Lower lobe of right lung (tissue), 2 donors: ENCODE measurements around the gene ZNF763. TPM values are rescaled to one million over a fixed set of nuclear protein-coding genes. Genes with fewer than 3 reads are reported as not detected.
"Not testable (repeated sequence)": the region's sequence is repeated elsewhere in the genome, so short reads cannot be mapped to it uniquely, and the experiment has no call there.

Experiments
- ATAC-seq, 2 donors: fragments of 200-7000 bp; cut with Tn5 transposase; one replicate each; pipeline ENCODE4 v1.9.1; 2020 to 2022; ENCODE audit warnings: mild to moderate bottlenecking in 2 of 2, moderate library complexity in 2 of 2
- DNase-seq: peaks from one replicate; pipeline ENCODE4 v3.0.0-alpha.2; 2020
- H3K27ac ChIP-seq: fragments of 200-600 bp; one replicate; pipeline ENCODE4 v1.8.0; 2022
- H3K27me3 ChIP-seq: fragments of 200-600 bp; one replicate; pipeline ENCODE4 v1.8.0; 2022; ENCODE audit warnings: low read depth
- H3K36me3 ChIP-seq: fragments of 200-600 bp; one replicate; pipeline ENCODE4 v1.8.0; 2022; ENCODE audit warnings: mild to moderate bottlenecking
- H3K4me1 ChIP-seq: fragments of 200-600 bp; one replicate; pipeline ENCODE4 v1.8.0; 2022
- H3K4me3 ChIP-seq: fragments of 200-600 bp; one replicate; pipeline ENCODE4 v1.8.0; 2022; ENCODE audit warnings: mild to moderate bottlenecking
- H3K9me3 ChIP-seq: fragments of 200-600 bp; one replicate; pipeline ENCODE4 v1.8.0; 2022
- intact Hi-C: fragments of 100-400 bp; cut with DNase I; formaldehyde crosslinking; loops from one replicate; pipeline ENCODE4 v1.11.0; 2022
- long read RNA-seq: library from polyadenylated mRNA; unstranded; transcript quantifications from one replicate; pipeline ENCODE4 v2.0.0, GENCODE V29; 2021
- total RNA-seq: library from RNA; stranded (reverse); fragmentation: NEBNext Ultra II Directional; extraction: Animal tissue kit (Norgen Biotek cat#: 25700); gene quantifications from one replicate; pipeline ENCODE4 v1.2.1, GENCODE V29; 2021
- TF ChIP-seq, protein P1 (sequence below): fragments of 200-600 bp; IDR thresholded peaks from one replicate; pipeline ENCODE4 v1.8.0; 2022; ENCODE audit warnings: antibody characterized with exemption, mild to moderate bottlenecking
- donor health status: DM: no; HTN: yes; CAD: no; lungs with severe emphysema.

ZNF763 gene
- 5.2 TPM for total RNA-seq
- long read RNA-seq, partial matches to known transcripts: 0 of 6 reads
- long read RNA-seq, other reads (novel, unspliced or antisense): 2 of 6 reads

DNA sequence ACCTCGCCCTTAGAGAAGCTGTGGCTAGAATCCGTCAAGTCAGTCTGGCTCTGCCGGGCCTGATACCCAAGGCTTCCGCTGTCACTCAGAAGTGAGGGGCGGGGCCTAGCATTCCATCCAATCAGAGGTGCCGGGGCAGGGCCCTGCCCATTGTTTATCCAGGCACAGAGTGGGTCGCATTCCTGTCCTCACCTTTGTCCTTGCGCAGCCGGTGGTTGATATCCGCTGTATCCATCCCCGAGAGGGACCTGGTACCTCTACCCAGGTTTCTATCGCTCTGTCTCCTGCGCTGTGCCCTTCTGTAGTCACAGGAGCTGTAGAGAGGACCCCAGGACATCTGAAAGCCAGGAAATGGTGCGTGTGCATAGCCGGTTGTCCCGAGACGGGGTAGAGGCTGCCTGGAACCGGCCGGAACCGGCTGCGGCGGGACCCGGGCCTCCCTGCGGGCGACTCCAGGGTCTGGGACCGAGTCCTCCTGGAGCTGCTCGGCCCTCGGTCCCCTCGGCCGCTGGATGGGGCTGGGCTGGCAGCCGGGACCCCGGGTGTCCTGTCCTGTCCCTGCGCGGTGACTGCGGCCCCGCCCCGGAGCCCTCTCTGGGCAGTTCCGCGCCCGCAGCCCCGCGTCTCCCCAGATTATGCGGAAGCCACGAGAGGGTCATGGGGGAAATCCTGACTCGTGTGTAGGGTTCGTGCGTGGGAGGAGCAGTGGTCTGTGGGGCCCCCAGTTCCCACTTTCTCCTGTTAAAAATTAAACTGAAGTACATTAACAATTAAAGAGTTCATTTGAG is at the start of gene ZNF763:
TSS of gene ZNF763 (plus strand) at position 183 of the 788 bp plus-strand sequence. CDS start at position 352, 169 bp downstream.
- TF ChIP-seq, protein P1, sequence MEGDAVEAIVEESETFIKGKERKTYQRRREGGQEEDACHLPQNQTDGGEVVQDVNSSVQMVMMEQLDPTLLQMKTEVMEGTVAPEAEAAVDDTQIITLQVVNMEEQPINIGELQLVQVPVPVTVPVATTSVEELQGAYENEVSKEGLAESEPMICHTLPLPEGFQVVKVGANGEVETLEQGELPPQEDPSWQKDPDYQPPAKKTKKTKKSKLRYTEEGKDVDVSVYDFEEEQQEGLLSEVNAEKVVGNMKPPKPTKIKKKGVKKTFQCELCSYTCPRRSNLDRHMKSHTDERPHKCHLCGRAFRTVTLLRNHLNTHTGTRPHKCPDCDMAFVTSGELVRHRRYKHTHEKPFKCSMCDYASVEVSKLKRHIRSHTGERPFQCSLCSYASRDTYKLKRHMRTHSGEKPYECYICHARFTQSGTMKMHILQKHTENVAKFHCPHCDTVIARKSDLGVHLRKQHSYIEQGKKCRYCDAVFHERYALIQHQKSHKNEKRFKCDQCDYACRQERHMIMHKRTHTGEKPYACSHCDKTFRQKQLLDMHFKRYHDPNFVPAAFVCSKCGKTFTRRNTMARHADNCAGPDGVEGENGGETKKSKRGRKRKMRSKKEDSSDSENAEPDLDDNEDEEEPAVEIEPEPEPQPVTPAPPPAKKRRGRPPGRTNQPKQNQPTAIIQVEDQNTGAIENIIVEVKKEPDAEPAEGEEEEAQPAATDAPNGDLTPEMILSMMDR: no peak
- H3K27ac ChIP-seq: peak within 1 kb of the TSS; percentile 96
- H3K27me3 ChIP-seq: no peaks in the 10 kb centered on the region
- intact Hi-C loops: no loop called here
- H3K36me3 ChIP-seq: no peaks in the 10 kb centered on the region
- no peaks in the 10 kb centered on the region for H3K9me3 ChIP-seq
- H3K4me1 ChIP-seq: peaks cover 23% of the 10 kb centered on the region
- peak within 1 kb of the TSS; percentile 85 for H3K4me3 ChIP-seq
- ATAC-seq (peak; percentile 99 to 100), DNase-seq (peak; percentile 97)

DNA sequence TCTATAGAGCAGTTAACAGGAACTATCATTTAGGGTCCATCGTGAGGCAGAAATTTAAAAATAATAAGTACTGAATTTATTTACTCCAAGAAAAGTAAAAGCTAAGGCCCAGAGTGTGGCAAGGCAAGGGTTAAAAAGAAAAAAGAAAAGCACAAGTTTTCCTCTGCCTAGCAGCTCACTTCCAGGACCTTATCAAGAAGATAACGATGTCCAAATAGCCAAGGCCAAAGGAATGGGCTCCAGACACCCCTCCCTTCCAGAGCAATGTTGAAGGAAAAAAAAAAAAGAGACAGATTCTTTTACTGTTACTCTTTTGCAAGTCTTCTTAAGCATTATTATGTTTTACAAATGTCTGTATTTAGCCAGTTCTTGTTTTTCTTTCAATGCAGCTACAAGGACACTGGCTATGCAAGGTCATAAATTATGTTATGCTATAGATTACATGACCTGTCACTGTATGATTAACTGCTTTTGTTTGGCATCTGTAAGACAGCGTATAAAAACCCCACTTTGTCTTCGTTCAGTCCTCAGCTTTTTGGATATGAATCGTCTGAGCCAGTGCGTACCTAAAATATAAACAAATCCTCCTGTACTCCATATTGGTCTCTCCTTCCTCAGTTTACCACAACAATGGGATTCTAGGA is 42.9 kb upstream of the ZNF763 start:
- Histone ChIP-seq H3K27me3 (no peaks in the 10 kb centered on the region), H3K4me3 (no peak overlapping the region), H3K27ac (no peak overlapping the region), H3K36me3 (no peaks in the 10 kb centered on the region), H3K4me1 (peaks cover 20% of the 10 kb centered on the region), H3K9me3 (no peaks in the 10 kb centered on the region)
- ATAC-seq (no peak), DNase-seq (no peak)
- TF ChIP-seq, protein P1: no peak
- intact Hi-C loops: no loop called here

DNA sequence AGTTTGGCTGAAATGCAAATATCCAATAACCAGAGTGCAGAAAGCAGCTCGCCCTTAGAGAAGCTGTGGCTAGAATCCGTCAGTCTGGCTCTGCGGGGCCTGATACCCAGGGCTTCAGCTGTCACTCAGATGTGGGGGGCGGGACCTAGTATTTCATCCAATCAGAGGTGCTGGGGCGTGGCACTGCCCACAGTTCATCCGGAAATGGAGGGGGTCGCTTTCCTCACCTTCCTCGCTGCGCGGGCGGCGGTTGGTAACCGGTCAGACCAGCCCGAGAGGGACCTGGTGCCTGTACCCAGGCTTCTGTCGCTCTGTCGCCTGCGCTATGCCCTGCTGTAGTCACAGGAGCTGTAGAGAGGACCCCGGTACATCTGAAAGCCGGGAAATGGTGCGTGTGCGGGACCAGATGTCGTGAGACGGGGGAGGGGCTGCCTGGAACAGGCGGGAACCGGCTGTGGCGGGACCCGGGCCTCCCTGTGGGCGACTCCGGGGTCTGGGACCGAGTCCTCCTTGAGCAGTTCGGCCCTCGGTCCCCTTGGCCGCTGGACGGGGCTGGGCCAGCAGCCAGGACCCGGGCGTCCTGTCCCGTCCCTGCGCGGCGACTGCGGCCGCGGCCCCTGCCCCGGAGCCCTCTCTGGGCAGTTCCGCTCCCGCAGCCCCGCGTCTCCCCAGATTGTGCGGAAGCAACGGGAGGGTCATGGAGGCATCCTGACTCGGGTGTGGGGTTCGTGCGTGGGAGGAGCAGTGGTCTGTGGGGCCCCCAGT is 39.8 kb upstream of the ZNF763 start, which contains the start of gene ZNF700:
TSS of gene ZNF700 (plus strand) at position 222 of the 765 bp plus-strand sequence. CDS start at position 326, 104 bp downstream.
- Histone ChIP-seq H3K4me1 (peaks cover 20% of the 10 kb centered on the region), H3K4me3 (peak within 1 kb of the TSS; percentile 94), H3K36me3 (no peaks in the 10 kb centered on the region), H3K27me3 (no peaks in the 10 kb centered on the region), H3K9me3 (no peaks in the 10 kb centered on the region), H3K27ac (peak within 1 kb of the TSS; percentile 97)
- TF ChIP-seq, protein P1: no peak
- peak; percentile 98 to 99 for ATAC-seq
- intact Hi-C loops: no loop called here
- peak; percentile 95 for DNase-seq

DNA sequence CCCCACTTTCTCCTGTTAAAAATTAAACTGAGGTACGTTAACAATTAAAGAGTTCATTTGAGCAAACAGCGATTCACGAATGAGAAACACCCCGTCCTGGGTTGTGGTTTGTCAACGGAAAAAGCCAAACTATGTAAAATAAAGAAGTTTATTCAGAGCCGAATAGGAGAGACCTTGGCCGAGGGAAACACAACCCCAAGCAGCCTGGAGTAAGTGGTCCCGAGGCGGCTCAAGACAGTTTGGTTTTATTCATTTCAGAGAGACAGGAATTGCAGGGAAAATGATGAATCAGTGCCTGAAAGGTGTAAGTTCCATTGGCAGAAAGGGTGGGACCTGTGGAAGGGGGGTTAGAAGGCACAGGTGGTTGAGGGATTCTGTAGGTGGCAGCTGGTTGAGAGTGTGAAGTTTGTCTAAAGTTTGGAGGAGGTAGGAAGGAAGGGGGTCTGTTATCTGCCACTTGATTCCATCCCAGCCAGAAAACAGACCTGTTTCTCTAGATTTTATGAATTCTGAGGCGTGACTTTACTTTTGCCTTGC is 39.1 kb upstream of the ZNF763 start:
- H3K36me3 ChIP-seq, H3K9me3 ChIP-seq, DNase-seq, H3K27me3 ChIP-seq, ATAC-seq, intact Hi-C loops: not testable (repeated sequence)
- H3K27ac ChIP-seq: peak overlapping the region; percentile 97
- H3K4me1 ChIP-seq: peaks cover 20% of the 10 kb centered on the region
- peak overlapping the region; percentile 94 for H3K4me3 ChIP-seq

DNA sequence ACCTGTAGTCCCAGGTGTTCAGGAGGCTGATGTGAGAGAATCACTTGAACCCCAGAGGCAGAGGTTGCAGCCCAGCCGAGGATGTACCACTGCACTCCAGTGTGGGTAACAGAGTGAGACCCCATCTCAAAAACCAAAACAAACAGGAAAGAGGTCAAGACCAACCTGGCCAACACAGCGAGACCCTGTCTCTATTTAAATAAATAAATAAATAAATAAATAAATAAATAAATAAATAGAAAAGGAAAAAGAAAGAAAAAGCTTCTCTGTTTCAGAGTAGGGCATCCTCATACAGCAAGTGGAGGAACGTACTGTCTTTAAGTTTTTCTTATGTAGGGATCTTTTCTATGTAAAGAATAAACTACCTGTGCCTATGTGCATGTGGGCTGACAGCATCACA is 37.6 kb upstream of the ZNF763 start:
- intact Hi-C loops: no loop called here
- Histone ChIP-seq H3K27me3 (no peaks in the 10 kb centered on the region), H3K4me3 (no peak overlapping the region), H3K4me1 (peaks cover 20% of the 10 kb centered on the region), H3K27ac (no peak overlapping the region), H3K36me3 (no peaks in the 10 kb centered on the region), H3K9me3 (peaks cover 4% of the 10 kb centered on the region)
- DNase-seq: no peak
- ATAC-seq: no peak
- TF ChIP-seq, protein P1: no peak
